ENCODE data around the gene TRIM22.

TRIM22 gene

GRCh38 chr11:5736396-5736795, 46.8 kb downstream of the TRIM22 start, which contains the start of gene OR56B1:
TSS of gene OR56B1 (plus strand) at chr11:5736448. CDS start at chr11:5736517, 69 bp downstream.
- H3K9me3 ChIP-seq, result peaks cover 0 to 1% (median 0%) of the 10 kb centered on the region in 3 donors
- intact Hi-C loops (cut with DNase I; ENCODE audit: low total_unique reads), result no loop called here
- H3K27me3 ChIP-seq, result no peaks in the 10 kb centered on the region
- no peak within 1 kb of the TSS for H3K27ac ChIP-seq
- no peak for TF ChIP-seq CTCF (IDR thresholded peaks at IDR 0.05)
- H3K36me3 ChIP-seq, result no peaks in the 10 kb centered on the region
- DNase-seq, result no peak
- no peak within 1 kb of the TSS for H3K4me3 ChIP-seq
- H3K4me1 ChIP-seq, result no peaks in the 10 kb centered on the region

- H3K36me3 ChIP-seq, result no peaks in the 10 kb centered on the region
- intact Hi-C loops (cut with DNase I; ENCODE audit: low total_unique reads), result no loop called here
- no peak overlapping the region for H3K4me3 ChIP-seq
- H3K4me1 ChIP-seq, result no peaks in the 10 kb centered on the region
- no peak overlapping the region for H3K27ac ChIP-seq
- H3K9me3 ChIP-seq, result peaks cover 0 to 8% (median 0%) of the 10 kb centered on the region in 3 donors
- DNase-seq, result no peak
- no peak for TF ChIP-seq CTCF (IDR thresholded peaks at IDR 0.05)
- H3K27me3 ChIP-seq, result no peaks in the 10 kb centered on the region
Observed at GRCh38 chr11:5737091-5737490, 47.5 kb downstream of the TRIM22 start.

- no peak for DNase-seq
- Histone ChIP-seq H3K4me3 (no peak overlapping the region), H3K36me3 (no peaks in the 10 kb centered on the region), H3K4me1 (no peaks in the 10 kb centered on the region), H3K9me3 (peaks cover 0 to 12% (median 0%) of the 10 kb centered on the region in 3 donors), H3K27me3 (no peaks in the 10 kb centered on the region), H3K27ac (no peak overlapping the region)
- TF ChIP-seq CTCF (IDR thresholded peaks at IDR 0.05), result no peak
- intact Hi-C loops (cut with DNase I; ENCODE audit: low total_unique reads), result no loop called here
Observed at GRCh38 chr11:5737670-5738392, 48.2 kb downstream of the TRIM22 start.

GRCh38 chr11:5738431-5738830, 48.8 kb downstream of the TRIM22 start:
- Histone ChIP-seq H3K36me3 (no peaks in the 10 kb centered on the region), H3K27me3 (no peaks in the 10 kb centered on the region), H3K27ac (no peak overlapping the region), H3K4me3 (no peak overlapping the region), H3K4me1 (no peaks in the 10 kb centered on the region), H3K9me3 (peaks cover 0 to 12% (median 0%) of the 10 kb centered on the region in 3 donors)
- intact Hi-C loops (cut with DNase I; ENCODE audit: low total_unique reads), result no loop called here
- DNase-seq, result no peak
- TF ChIP-seq CTCF (IDR thresholded peaks at IDR 0.05), result no peak

GRCh38 chr11:5746614-5747013, 57.0 kb downstream of the TRIM22 start:
- Histone ChIP-seq H3K9me3 (peaks cover 0 to 8% (median 0%) of the 10 kb centered on the region in 3 donors), H3K36me3 (no peaks in the 10 kb centered on the region), H3K4me1 (no peaks in the 10 kb centered on the region), H3K27me3 (no peaks in the 10 kb centered on the region), H3K4me3 (no peak overlapping the region), H3K27ac (no peak overlapping the region)
- no peak for TF ChIP-seq CTCF (IDR thresholded peaks at IDR 0.05)
- DNase-seq, result no peak
- intact Hi-C loops (cut with DNase I; ENCODE audit: low total_unique reads), result no loop called here
